HL-60 (cell line): Measurements from ENCODE around the gene SLC39A2.
"Not testable (repeated sequence)": the region's sequence is repeated elsewhere in the genome, so short reads cannot be mapped to it uniquely, and the experiment has no call there.

Experiments
- DNase-seq, 2 experiments: peaks; one replicate each; pipeline ENCODE4 v3.0.0-alpha.2; 2010 to 2020; ENCODE audit warnings: low read depth in 1 of 2, low spot score in 1 of 2
- H3K27ac ChIP-seq: fragments of 250-450 bp; sonication (Bioruptor Pico); replicated peaks from 2 replicates; pipeline ENCODE4 v1.5.1; 2020; ENCODE audit warnings: mild to moderate bottlenecking, moderate library complexity
- H3K27me3 ChIP-seq: fragments of 250-450 bp; sonication (Bioruptor Pico); 2 replicates; pipeline ENCODE4 v1.5.1; 2021; ENCODE audit warnings: mild to moderate bottlenecking, moderate library complexity; ENCODE audit not compliant: insufficient read depth, poor library complexity, severe bottlenecking
- H3K4me3 ChIP-seq: replicated peaks from 2 replicates; pipeline ENCODE4 v1.5.1; 2011; ENCODE audit warnings: mild to moderate bottlenecking, control low read depth, low read length; ENCODE audit not compliant: insufficient read depth
- GABPA ChIP-seq: IDR thresholded peaks from 2 replicates; pipeline ENCODE4 v1.6.1; 2012; ENCODE audit warnings: low read depth
- POLR2AphosphoS5 ChIP-seq: IDR thresholded peaks from 2 replicates; pipeline ENCODE4 v1.6.1; 2012; ENCODE audit warnings: low read depth
- SPI1 ChIP-seq: IDR thresholded peaks from 2 replicates; pipeline ENCODE4 v1.6.1; 2012; ENCODE audit warnings: low read depth, mild to moderate bottlenecking, borderline replicate concordance
- TF ChIP-seq, protein P1 (sequence below): IDR thresholded peaks from one replicate; pipeline ENCODE4 v1.5.1; 2011; ENCODE audit warnings: low read length, control low read depth, inconsistent platforms; ENCODE audit not compliant: insufficient read depth
- TF ChIP-seq, protein P2 (sequence below): IDR thresholded peaks from 2 replicates; pipeline ENCODE4 v1.6.1; 2012; ENCODE audit warnings: low read depth; ENCODE audit not compliant: insufficient replicate concordance

Gene SLC39A2

DNA sequence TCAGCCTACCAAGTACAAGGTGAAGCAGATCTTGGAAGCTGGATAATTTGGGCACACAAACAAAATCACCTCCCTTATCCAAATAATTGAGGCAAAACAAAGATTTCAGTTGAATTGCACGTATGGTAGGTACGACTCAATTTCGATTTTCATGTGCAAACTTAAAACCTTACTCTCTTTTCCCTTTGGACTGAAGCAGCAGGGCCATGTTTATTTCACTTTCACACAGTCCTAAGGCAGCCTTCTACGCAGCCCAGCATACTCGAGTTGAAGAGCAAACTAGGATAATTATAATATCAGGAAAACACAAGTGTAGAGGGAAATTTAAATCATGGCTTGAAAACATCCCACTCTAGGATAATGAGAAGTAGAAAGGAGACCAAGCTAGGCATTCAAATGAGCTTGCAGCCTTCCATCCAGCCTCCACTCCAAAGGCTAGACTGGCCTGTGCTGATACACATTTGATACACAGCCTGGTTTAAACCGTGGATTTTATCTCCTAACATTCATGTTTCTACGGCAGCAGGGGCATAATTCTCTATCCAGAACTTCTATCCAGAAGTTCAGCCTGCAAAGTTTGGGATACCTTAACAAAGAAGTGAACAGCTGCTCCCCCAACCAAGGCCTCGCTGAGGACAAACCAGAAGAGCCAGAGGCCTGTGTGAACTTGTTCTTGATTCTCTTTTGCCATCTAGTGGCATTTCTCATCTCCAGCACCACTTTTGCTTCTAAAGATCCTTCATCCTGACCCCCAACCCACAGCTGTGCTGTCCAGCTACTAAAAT lies 40.7 kb downstream of the SLC39A2 start:
- DNase-seq, result peak in 1 of 2 experiments; percentile 53
- Histone ChIP-seq H3K27me3 (no peaks in the 10 kb centered on the region), H3K27ac (no peak overlapping the region), H3K4me3 (no peak overlapping the region)
- TF ChIP-seq SPI1 (no peak), GABPA (no peak), POLR2AphosphoS5 (no peak)
- TF ChIP-seq, protein P1, sequence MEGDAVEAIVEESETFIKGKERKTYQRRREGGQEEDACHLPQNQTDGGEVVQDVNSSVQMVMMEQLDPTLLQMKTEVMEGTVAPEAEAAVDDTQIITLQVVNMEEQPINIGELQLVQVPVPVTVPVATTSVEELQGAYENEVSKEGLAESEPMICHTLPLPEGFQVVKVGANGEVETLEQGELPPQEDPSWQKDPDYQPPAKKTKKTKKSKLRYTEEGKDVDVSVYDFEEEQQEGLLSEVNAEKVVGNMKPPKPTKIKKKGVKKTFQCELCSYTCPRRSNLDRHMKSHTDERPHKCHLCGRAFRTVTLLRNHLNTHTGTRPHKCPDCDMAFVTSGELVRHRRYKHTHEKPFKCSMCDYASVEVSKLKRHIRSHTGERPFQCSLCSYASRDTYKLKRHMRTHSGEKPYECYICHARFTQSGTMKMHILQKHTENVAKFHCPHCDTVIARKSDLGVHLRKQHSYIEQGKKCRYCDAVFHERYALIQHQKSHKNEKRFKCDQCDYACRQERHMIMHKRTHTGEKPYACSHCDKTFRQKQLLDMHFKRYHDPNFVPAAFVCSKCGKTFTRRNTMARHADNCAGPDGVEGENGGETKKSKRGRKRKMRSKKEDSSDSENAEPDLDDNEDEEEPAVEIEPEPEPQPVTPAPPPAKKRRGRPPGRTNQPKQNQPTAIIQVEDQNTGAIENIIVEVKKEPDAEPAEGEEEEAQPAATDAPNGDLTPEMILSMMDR, result peak; percentile 68
- TF ChIP-seq, protein P2, sequence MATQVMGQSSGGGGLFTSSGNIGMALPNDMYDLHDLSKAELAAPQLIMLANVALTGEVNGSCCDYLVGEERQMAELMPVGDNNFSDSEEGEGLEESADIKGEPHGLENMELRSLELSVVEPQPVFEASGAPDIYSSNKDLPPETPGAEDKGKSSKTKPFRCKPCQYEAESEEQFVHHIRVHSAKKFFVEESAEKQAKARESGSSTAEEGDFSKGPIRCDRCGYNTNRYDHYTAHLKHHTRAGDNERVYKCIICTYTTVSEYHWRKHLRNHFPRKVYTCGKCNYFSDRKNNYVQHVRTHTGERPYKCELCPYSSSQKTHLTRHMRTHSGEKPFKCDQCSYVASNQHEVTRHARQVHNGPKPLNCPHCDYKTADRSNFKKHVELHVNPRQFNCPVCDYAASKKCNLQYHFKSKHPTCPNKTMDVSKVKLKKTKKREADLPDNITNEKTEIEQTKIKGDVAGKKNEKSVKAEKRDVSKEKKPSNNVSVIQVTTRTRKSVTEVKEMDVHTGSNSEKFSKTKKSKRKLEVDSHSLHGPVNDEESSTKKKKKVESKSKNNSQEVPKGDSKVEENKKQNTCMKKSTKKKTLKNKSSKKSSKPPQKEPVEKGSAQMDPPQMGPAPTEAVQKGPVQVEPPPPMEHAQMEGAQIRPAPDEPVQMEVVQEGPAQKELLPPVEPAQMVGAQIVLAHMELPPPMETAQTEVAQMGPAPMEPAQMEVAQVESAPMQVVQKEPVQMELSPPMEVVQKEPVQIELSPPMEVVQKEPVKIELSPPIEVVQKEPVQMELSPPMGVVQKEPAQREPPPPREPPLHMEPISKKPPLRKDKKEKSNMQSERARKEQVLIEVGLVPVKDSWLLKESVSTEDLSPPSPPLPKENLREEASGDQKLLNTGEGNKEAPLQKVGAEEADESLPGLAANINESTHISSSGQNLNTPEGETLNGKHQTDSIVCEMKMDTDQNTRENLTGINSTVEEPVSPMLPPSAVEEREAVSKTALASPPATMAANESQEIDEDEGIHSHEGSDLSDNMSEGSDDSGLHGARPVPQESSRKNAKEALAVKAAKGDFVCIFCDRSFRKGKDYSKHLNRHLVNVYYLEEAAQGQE, result no peak

DNA sequence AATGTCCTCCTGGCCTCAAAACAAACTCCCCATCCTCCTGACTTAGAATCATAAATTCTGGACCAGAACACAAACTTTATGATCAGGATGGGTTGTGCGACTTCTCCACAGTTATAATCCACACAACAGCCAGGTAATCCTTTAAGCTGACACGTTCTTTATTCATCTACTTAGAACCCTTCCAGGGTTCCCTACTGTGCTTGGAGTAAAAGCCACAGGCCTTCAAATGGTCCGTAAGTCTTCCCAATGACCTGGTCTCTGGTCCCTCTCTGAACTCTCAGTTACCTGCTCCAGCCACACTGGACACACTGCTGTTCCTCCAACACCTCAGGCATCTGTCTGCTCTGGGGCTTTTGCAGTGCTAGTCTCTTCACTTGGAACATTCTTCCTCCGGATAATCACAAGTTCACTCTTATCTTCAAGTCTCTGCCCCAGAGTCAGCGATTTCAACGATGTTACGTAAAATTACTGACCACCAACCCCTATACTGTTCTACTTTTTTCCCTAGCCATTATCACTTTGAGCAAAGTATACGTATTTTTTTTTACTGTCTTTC lies 41.4 kb downstream of the SLC39A2 start:
- Histone ChIP-seq H3K27ac (no peak overlapping the region), H3K4me3 (no peak overlapping the region), H3K27me3 (no peaks in the 10 kb centered on the region)
- TF ChIP-seq SPI1, result no peak
- TF ChIP-seq, protein P2, result no peak
- no peak for DNase-seq

DNA sequence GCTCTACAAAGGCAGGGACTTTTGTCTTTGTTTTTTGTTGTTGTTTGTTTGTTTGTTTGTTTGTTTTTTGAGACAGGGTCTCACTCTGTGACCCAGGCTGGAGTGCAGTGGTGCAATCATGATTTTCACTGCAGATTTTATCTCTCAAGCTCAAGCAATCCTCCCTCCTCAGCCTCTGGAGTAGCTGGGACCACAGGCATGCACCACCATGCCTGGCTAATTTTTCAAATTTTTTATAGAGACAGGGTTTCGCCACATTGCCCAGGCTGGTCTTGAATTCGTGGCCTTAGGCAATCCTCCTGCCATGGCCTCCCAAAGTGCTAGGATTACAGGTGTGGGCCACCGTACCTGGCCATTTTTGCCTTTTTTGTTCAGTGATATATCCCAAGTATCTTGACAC lies 41.8 kb downstream of the SLC39A2 start:
- not testable (repeated sequence) for H3K27ac ChIP-seq, DNase-seq, H3K4me3 ChIP-seq, H3K27me3 ChIP-seq

DNA sequence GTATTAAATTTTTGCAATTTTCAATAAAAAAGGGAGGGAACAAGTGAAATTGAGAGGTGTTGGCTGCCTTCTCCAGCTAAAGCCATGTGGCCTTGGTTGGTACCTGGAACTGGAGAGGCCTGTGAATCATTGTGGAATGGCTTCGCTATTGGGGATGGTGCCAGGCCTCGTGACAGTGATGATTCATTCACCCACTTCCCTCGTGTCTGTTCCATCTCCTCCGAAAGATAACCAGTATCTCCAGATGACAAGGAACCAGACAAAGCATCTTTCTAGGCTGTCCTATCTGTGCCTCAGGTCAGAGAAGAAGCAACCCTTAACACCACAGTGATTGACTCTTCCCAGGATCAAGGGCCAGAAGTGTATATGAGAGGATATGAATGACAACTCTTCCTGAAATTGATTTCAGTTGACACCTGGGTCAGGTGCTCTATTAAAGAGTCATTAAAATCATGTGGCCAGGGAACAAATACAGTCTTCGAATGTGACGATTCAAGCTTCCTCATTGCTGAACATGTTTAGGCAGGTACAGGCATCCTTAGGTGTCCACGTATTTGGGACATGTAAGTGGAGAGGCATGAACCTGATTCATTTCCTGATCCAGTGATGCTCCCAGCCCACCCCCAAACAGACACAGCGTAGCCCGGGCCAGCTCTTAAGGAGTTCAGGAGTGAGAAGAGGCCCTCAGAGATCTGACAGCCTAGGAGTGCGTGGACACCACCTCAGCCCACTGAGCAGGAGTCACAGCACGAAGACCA lies 42.8 kb downstream of the SLC39A2 start, which contains the start of gene RNASE7:
Gene RNASE7 (plus strand): TSS at position 687 of the 758 bp plus-strand sequence. CDS start 631 bp downstream, outside the sequence.
- TF ChIP-seq, protein P2, result no peak
- no peak within 1 kb of the TSS for H3K27ac ChIP-seq
- no peak within 1 kb of the TSS for H3K4me3 ChIP-seq
- H3K27me3 ChIP-seq, result no peaks in the 10 kb centered on the region
- DNase-seq, result no peak
